NCI-H146 (cell line): ENCODE results near the gene HINT3.
"Not testable (repeated sequence)": the region's sequence is repeated elsewhere in the genome, so short reads cannot be mapped to it uniquely, and the experiment has no call there.

ENCODE experiments used
- DNase-seq: peaks from one replicate; lab custom pipeline; 2025; lab: John Stamatoyannopoulos, UW

HINT3 gene

GRCh38 chr6:126002755-126003679, 46.4 kb downstream of the HINT3 start:
- DNase-seq: no peak

- DNase-seq: no peak
Measured at GRCh38 chr6:126007800-126008199, 51.2 kb downstream of the HINT3 start.

GRCh38 chr6:126010040-126010439, 53.5 kb downstream of the HINT3 start:
- DNase-seq: peak; percentile 35

GRCh38 chr6:126015863-126016262, 59.3 kb downstream of the HINT3 start:
- DNase-seq: no peak

GRCh38 chr6:126016591-126016990, 60.0 kb downstream of the HINT3 start:
- DNase-seq: no peak

GRCh38 chr6:126017668-126018067, 61.1 kb downstream of the HINT3 start:
- DNase-seq: peak; percentile 62

GRCh38 chr6:126020305-126021050, 63.9 kb downstream of the HINT3 start:
- DNase-seq: no peak

- DNase-seq: not testable (repeated sequence)
Measured at GRCh38 chr6:126023474-126023873, 66.9 kb downstream of the HINT3 start.

GRCh38 chr6:126026001-126026400, 69.4 kb downstream of the HINT3 start:
- DNase-seq: no peak

GRCh38 chr6:126027601-126028000, 71.0 kb downstream of the HINT3 start:
- no peak for DNase-seq
